ENCODE data around the gene C4orf17.

- TF ChIP-seq EZH2 (IDR thresholded peaks at IDR 0.05; ENCODE audit: insufficient read depth, poor library complexity, severe bottlenecking) (no peak), EZH2phosphoT487 (IDR thresholded peaks at IDR 0.05; ENCODE audit: insufficient read depth, low read depth) (no peak)
Observed at GRCh38 chr4:99540277-99540939, 29.6 kb downstream of the C4orf17 start.
